ENCODE results near the gene CFAP100. TPM values are rescaled to one million over a fixed set of nuclear protein-coding genes. Genes with fewer than 3 reads are reported as not detected.

Gene CFAP100
- polyA plus RNA-seq, 3 donors, result not detected

GRCh38 chr3:126419886-126420786 lies 25.4 kb downstream of the CFAP100 start:
- Histone ChIP-seq H3K79me2 (ENCODE audit: insufficient read depth, low read length) (no peaks in the 10 kb centered on the region), H3K4me3 (replicated peaks in 1 of 3; ENCODE audit: low read depth in 2 of 3, low read length in 3 of 3) (no peak overlapping the region), H3K36me3 (replicated peaks in 1 of 2; ENCODE audit: control insufficient read depth in 1 of 2, insufficient read depth in 2 of 2, low read length in 2 of 2) (no peaks in the 10 kb centered on the region), H4K20me1 (ENCODE audit: insufficient read depth, low read length) (no peaks in the 10 kb centered on the region), H3K9ac (ENCODE audit: insufficient read depth, low read length, poor library complexity, severe bottlenecking) (no peak overlapping the region), H3K27me3 (ENCODE audit: control insufficient read depth in 2 of 2, insufficient read depth in 2 of 2, low read length in 2 of 2) (no peaks in the 10 kb centered on the region), H3K9me3 (replicated peaks in 1 of 2; ENCODE audit: control insufficient read depth in 1 of 2, insufficient read depth in 1 of 2, low read length in 2 of 2) (no peaks in the 10 kb centered on the region), H2AFZ (ENCODE audit: insufficient read depth, low read depth, low read length, poor library complexity, severe bottlenecking) (no peak overlapping the region), H3K4me2 (replicated peaks; ENCODE audit: extremely low read depth, low read length, poor library complexity, severe bottlenecking) (no peak overlapping the region), H3K27ac (ENCODE audit: low read depth in 1 of 2, low read length in 2 of 2) (no peak overlapping the region), H3K4me1 (ENCODE audit: control insufficient read depth in 1 of 2, insufficient read depth in 2 of 2, low read length in 2 of 2) (no peaks in the 10 kb centered on the region)
- H3K4me1 Mint-ChIP-seq, result no peaks in the 10 kb centered on the region
- 94% methylated on average over 13 of the region's 22 CpGs for WGBS (ENCODE audit: insufficient coverage)
- intact Hi-C loops (cut with micrococcal nuclease), result no loop called here
- TF ChIP-seq, protein P1, sequence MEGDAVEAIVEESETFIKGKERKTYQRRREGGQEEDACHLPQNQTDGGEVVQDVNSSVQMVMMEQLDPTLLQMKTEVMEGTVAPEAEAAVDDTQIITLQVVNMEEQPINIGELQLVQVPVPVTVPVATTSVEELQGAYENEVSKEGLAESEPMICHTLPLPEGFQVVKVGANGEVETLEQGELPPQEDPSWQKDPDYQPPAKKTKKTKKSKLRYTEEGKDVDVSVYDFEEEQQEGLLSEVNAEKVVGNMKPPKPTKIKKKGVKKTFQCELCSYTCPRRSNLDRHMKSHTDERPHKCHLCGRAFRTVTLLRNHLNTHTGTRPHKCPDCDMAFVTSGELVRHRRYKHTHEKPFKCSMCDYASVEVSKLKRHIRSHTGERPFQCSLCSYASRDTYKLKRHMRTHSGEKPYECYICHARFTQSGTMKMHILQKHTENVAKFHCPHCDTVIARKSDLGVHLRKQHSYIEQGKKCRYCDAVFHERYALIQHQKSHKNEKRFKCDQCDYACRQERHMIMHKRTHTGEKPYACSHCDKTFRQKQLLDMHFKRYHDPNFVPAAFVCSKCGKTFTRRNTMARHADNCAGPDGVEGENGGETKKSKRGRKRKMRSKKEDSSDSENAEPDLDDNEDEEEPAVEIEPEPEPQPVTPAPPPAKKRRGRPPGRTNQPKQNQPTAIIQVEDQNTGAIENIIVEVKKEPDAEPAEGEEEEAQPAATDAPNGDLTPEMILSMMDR (IDR thresholded peaks at IDR 0.05), result no peak
- H3K27ac Mint-ChIP-seq, result peak overlapping the region in 2 of 7 donors; percentile 73 to 78
- H3K27me3 Mint-ChIP-seq (ENCODE audit: low read depth in 3 of 3), result peaks cover 10 to 34% (median 12%) of the 10 kb centered on the region in 3 donors
- no peak for DNase-seq
- no peak overlapping the region for H3K4me3 Mint-ChIP-seq
- peaks cover 0 to 3% (median 0%) of the 10 kb centered on the region in 7 donors for H3K9me3 Mint-ChIP-seq
- peaks cover 0 to 3% of the 10 kb centered on the region in 2 donors for H3K36me3 Mint-ChIP-seq

DNA sequence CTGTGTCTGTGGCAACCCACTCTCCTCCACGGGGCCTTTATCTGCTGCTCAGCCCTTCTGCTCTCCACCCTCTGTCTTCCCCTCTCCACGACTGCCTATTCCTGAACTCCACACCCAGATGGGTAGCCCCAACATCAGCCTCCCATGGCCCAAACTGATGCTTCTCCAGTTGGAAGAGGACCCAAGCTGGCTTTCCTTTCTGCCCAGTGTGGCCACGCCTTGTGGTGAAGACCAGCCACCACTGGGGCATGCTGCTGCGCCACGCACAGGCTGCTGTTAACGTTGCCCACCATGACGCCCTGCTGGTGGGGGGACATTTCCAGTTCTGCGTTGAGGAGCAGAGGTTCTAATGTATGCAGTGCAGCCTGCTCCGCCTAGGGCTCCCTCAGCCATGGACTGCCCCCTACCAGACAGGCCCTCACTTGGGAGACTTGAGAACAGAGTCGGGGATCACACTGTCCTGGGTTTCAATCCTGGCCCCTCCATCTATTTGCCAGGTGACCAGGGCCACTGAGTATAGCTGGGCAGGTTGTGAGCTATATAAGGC lies 26.9 kb downstream of the CFAP100 start:
- peaks cover 5 to 23% (median 8%) of the 10 kb centered on the region in 3 donors for H3K27me3 Mint-ChIP-seq (ENCODE audit: low read depth in 3 of 3)
- H3K27me3 ChIP-seq (ENCODE audit: control insufficient read depth in 2 of 2, insufficient read depth in 2 of 2, low read length in 2 of 2), result no peaks in the 10 kb centered on the region
- DNase-seq, result no peak
- no peak overlapping the region for H3K27ac ChIP-seq (ENCODE audit: low read depth in 1 of 2, low read length in 2 of 2)
- intact Hi-C loops (cut with micrococcal nuclease), result no loop called here
- 89% methylated on average over 6 of the region's 10 CpGs for WGBS (ENCODE audit: insufficient coverage)
- H2AFZ ChIP-seq (ENCODE audit: insufficient read depth, low read depth, low read length, poor library complexity, severe bottlenecking), result no peak overlapping the region
- no peaks in the 10 kb centered on the region for H3K4me1 ChIP-seq (ENCODE audit: control insufficient read depth in 1 of 2, insufficient read depth in 2 of 2, low read length in 2 of 2)
- peaks cover 0 to 3% of the 10 kb centered on the region in 2 donors for H3K36me3 Mint-ChIP-seq
- H3K4me1 Mint-ChIP-seq, result no peaks in the 10 kb centered on the region
- H3K4me3 ChIP-seq (replicated peaks in 1 of 3; ENCODE audit: low read depth in 2 of 3, low read length in 3 of 3), result no peak overlapping the region
- no peak overlapping the region for H3K27ac Mint-ChIP-seq
- no peak overlapping the region for H3K4me3 Mint-ChIP-seq
- H3K9me3 ChIP-seq (replicated peaks in 1 of 2; ENCODE audit: control insufficient read depth in 1 of 2, insufficient read depth in 1 of 2, low read length in 2 of 2), result peaks cover 8% of the 10 kb centered on the region in 2 donors
- H3K9me3 Mint-ChIP-seq, result peaks cover 3 to 12% (median 11%) of the 10 kb centered on the region in 7 donors
- no peaks in the 10 kb centered on the region for H4K20me1 ChIP-seq (ENCODE audit: insufficient read depth, low read length)
- H3K9ac ChIP-seq (ENCODE audit: insufficient read depth, low read length, poor library complexity, severe bottlenecking), result no peak overlapping the region
- no peaks in the 10 kb centered on the region for H3K36me3 ChIP-seq (replicated peaks in 1 of 2; ENCODE audit: control insufficient read depth in 1 of 2, insufficient read depth in 2 of 2, low read length in 2 of 2)
- no peak overlapping the region for H3K4me2 ChIP-seq (replicated peaks; ENCODE audit: extremely low read depth, low read length, poor library complexity, severe bottlenecking)
- TF ChIP-seq, protein P1 (IDR thresholded peaks at IDR 0.05), result no peak
- no peaks in the 10 kb centered on the region for H3K79me2 ChIP-seq (ENCODE audit: insufficient read depth, low read length)

Data from CD14-positive monocyte (primary cell).